ENCODE data around the gene IRGQ.

The IRGQ gene

DNA sequence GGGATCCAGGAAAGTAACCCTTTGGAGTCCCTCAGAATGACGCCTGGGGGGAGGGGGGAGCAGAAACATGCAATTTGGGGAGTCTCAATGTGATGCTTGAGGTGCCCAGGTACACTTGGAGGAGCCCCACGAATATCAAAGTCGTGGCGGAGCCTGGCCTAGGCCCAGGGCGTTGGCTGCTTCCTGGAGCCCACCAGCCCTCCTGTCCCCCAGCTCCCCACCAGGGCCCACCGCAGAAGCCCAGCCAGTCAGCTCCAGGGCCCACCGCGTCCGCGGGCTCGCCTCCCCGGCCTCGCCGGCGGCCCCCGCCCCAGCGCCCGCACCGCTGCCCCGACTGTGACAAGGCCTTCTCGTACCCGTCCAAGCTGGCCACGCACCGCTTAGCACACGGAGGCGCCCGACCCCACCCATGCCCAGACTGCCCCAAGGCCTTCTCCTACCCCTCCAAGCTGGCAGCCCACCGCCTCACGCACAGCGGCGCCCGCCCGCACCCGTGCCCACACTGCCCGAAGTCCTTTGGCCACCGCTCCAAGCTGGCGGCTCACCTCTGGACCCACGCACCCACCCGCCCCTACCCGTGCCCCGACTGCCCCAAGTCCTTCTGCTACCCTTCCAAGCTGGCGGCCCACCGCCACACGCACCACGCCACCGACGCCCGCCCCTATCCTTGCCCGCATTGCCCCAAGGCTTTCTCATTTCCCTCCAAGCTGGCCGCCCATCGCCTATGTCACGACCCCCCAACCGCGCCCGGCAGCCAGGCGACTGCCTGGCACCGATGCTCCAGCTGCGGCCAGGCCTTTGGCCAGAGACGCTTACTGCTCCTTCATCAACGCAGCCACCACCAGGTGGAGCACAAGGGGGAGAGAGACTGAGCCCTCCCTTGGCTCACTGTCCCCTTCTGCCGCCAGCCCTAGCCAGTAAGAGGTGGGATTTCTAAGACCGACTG lies 60.8 kb downstream of the IRGQ start:
- Histone ChIP-seq H3K27ac (peak overlapping the region; percentile 33; the same call in 1 of the 2 replicates), H3K27me3 (ENCODE audit: insufficient read depth, low read depth, severe bottlenecking) (no peaks in the 10 kb centered on the region), H3K9me3 (ENCODE audit: severe bottlenecking) (peaks cover 8% of the 10 kb centered on the region), H3K4me3 (ENCODE audit: low read depth, low read length) (no peak overlapping the region), H3K36me3 (peaks cover 25% of the 10 kb centered on the region)
- peak; percentile 81 for DNase-seq
- TF ChIP-seq, protein P1, sequence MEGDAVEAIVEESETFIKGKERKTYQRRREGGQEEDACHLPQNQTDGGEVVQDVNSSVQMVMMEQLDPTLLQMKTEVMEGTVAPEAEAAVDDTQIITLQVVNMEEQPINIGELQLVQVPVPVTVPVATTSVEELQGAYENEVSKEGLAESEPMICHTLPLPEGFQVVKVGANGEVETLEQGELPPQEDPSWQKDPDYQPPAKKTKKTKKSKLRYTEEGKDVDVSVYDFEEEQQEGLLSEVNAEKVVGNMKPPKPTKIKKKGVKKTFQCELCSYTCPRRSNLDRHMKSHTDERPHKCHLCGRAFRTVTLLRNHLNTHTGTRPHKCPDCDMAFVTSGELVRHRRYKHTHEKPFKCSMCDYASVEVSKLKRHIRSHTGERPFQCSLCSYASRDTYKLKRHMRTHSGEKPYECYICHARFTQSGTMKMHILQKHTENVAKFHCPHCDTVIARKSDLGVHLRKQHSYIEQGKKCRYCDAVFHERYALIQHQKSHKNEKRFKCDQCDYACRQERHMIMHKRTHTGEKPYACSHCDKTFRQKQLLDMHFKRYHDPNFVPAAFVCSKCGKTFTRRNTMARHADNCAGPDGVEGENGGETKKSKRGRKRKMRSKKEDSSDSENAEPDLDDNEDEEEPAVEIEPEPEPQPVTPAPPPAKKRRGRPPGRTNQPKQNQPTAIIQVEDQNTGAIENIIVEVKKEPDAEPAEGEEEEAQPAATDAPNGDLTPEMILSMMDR (IDR thresholded peaks at IDR 0.05; ENCODE audit: low read depth, low read length), result peak; percentile 79
